ENCODE measurements around the gene DMPK. TPM values are rescaled to one million over a fixed set of nuclear protein-coding genes. Genes with fewer than 3 reads are reported as not detected.

Gene DMPK
- total and polyA plus RNA-seq, 4 donors: 16.5 to 155 (median 74.0) TPM

DNA sequence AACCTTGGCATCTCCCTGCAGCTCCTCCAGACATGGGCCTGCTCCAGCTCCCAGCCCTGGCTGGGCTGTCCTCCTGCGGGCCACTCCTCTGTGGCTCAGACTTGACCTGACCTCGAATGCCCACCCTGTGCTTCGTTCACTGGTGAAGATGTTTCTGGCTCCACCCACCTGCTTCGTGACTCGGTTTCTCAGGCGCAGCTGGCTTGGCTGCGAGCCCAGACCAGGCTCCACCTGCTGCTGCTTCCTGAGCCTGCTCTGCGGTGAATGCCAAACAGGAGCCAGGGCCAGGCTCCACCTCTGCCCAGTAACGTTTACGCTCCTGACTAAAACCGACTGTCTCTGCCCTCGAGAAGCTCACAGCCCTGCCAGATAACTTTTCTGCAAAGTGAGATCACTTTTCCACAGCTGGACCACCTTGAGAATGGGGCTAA lies 41.8 kb upstream of the DMPK start:
- Histone ChIP-seq H3K36me3 (ENCODE audit: control insufficient read depth, insufficient read depth, low read length) (peaks cover 95% of the 10 kb centered on the region), H3K4me1 (ENCODE audit: control insufficient read depth, insufficient read depth, low read length) (no peaks in the 10 kb centered on the region), H3K9me3 (ENCODE audit: control insufficient read depth, insufficient read depth, low read length) (no peaks in the 10 kb centered on the region), H3K27ac (ENCODE audit: low read depth, low read length) (no peak overlapping the region), H3K27me3 (ENCODE audit: control insufficient read depth, insufficient read depth, low read length) (no peaks in the 10 kb centered on the region), H3K4me3 (ENCODE audit: low read depth, low read length) (no peak overlapping the region)
- peak in 2 of 6 donors; percentile 26 to 42 for DNase-seq (ENCODE audit: low read depth in 4 of 6, low spot score in 6 of 6)
- 50% methylated on average over 12 of the region's 12 CpGs for WGBS (ENCODE audit: insufficient coverage)

DNA sequence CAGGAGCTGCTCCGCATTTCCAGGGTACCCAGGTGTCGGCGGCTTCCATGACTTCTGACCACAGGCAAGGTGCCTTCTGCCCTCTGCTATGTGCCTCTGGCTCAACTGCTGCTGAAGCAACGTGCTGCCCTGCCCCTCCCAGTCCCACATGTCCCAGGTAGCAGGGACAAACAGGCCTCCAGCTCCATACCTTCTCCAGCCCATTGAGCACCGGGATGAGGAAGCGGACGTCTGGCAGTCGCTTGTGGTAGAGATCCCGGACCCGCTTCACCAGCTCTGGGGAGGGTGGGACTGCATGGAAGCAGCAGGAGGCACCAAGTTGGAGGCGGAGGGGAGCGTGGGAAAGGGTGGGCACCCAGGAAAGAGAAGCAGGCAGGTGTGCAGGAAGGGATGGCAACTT lies 40.9 kb upstream of the DMPK start:
- Histone ChIP-seq H3K36me3 (ENCODE audit: control insufficient read depth, insufficient read depth, low read length) (peaks cover 94% of the 10 kb centered on the region), H3K4me1 (ENCODE audit: control insufficient read depth, insufficient read depth, low read length) (no peaks in the 10 kb centered on the region), H3K4me3 (ENCODE audit: low read depth, low read length) (no peak overlapping the region), H3K27ac (ENCODE audit: low read depth, low read length) (no peak overlapping the region), H3K9me3 (ENCODE audit: control insufficient read depth, insufficient read depth, low read length) (no peaks in the 10 kb centered on the region), H3K27me3 (ENCODE audit: control insufficient read depth, insufficient read depth, low read length) (no peaks in the 10 kb centered on the region)
- DNase-seq (ENCODE audit: low read depth in 4 of 6, low spot score in 6 of 6): no peak
- 96% methylated on average over 12 of the region's 12 CpGs for WGBS (ENCODE audit: insufficient coverage)

DNA sequence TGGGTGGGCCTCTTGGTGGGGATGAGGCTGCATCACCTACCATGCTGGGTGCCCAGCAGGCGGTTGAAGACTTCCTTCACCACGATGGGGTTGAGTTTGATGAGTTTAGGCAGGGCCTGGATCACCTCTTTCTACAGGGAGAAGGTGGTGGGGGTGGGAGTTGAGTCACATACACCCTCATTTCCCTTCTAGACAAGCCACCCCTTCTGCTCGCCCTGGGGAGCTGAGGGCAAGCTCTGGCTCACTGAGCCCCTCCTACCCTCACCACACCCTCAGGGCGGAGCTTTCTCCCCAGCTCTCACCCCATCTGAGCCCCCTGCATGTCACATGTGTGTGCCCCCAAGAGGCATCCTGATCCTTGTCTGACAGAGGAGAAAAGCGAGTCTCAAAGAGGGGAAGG lies 40.4 kb upstream of the DMPK start:
- no peaks in the 10 kb centered on the region for H3K9me3 ChIP-seq (ENCODE audit: control insufficient read depth, insufficient read depth, low read length)
- DNase-seq (ENCODE audit: low read depth in 4 of 6, low spot score in 6 of 6): no peak
- H3K27me3 ChIP-seq (ENCODE audit: control insufficient read depth, insufficient read depth, low read length): no peaks in the 10 kb centered on the region
- peaks cover 94% of the 10 kb centered on the region for H3K36me3 ChIP-seq (ENCODE audit: control insufficient read depth, insufficient read depth, low read length)
- no peak overlapping the region for H3K4me3 ChIP-seq (ENCODE audit: low read depth, low read length)
- peaks cover 1% of the 10 kb centered on the region for H3K4me1 ChIP-seq (ENCODE audit: control insufficient read depth, insufficient read depth, low read length)
- 96% methylated on average over 3 of the region's 5 CpGs for WGBS (ENCODE audit: insufficient coverage)
- H3K27ac ChIP-seq (ENCODE audit: low read depth, low read length): no peak overlapping the region

DNA sequence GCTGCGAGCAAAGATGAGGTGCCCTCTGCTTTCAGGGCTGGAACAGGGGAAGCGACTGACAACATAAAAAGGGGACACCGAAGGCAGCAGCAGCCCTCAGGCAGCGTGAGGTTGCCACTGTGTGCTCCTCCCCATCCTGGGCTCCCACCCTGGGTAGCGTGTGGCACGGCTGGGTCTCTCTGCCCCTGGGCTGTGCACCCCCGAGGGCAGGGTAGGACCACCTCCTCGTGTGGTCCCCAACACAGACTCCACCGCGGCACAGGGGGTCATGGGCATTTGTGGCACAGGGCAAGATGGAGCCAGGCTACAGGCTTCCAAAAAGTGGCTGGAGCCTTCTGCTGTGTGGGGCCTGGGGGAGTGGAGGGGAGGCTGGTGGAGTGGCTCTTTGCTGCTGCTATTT lies 39.3 kb upstream of the DMPK start:
- WGBS (ENCODE audit: insufficient coverage): 87% methylated on average over 10 of the region's 10 CpGs
- Histone ChIP-seq H3K4me1 (ENCODE audit: control insufficient read depth, insufficient read depth, low read length) (peaks cover 13% of the 10 kb centered on the region), H3K9me3 (ENCODE audit: control insufficient read depth, insufficient read depth, low read length) (no peaks in the 10 kb centered on the region), H3K27me3 (ENCODE audit: control insufficient read depth, insufficient read depth, low read length) (no peaks in the 10 kb centered on the region), H3K36me3 (ENCODE audit: control insufficient read depth, insufficient read depth, low read length) (peaks cover 89% of the 10 kb centered on the region), H3K4me3 (ENCODE audit: low read depth, low read length) (no peak overlapping the region), H3K27ac (ENCODE audit: low read depth, low read length) (no peak overlapping the region)
- no peak for DNase-seq (ENCODE audit: low read depth in 4 of 6, low spot score in 6 of 6)

DNA sequence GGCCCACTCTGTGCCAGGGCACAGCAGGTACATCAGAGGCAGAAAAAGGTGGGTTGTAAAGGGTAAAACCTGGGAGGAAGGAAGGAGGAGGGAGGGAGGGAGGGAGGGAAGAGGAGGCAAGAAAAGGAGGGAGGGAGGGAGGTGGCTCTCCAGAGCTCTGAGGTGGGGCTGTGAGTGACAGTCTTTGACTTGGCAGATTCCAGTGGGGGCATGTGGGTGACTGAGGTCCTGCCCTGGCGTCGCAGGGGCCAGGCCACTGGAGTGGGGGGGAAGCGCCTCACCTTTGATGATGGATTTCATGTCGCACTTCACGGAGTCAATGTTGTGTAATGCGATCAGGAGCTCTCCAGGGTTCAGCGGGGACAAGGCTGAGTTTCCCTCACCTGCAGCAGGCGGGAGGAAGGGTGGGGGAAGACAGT lies 38.8 kb upstream of the DMPK start:
- 93% methylated on average over 8 of the region's 8 CpGs for WGBS (ENCODE audit: insufficient coverage)
- DNase-seq (ENCODE audit: low read depth in 4 of 6, low spot score in 6 of 6): no peak

DNA sequence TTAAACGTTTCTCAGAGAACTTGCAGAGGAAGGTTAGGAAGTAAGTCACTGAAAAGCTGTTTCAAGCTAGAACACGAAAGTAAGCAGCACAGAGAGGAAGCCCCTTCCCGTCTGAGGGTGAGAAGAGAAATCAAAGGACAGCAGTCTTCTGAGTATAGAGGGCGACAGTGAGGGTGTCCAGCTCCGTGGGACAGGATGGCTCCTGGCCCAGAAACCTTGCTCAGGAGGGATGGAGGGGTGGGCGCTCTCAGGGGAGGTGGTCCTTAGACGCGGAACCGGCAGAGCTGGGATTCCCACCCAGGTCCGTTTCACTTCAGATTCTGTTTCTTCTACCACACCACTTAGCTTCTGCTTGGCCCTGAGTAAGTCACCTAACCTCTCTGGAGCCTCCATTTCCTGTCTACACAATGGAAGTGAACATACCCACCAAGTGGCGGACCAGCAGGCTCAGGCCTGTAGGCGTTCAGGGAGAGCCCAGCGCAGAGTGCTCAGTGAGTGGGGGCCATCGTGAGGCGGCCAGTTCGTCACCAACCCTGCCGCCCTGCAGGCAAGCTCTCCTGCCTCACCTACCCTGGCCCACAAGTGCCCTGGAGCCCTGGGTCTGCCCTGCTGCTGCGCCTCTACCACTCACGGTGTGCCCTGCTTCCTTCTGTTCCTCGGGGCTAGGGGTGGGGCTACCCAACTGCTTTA lies 38.3 kb upstream of the DMPK start:
- WGBS (ENCODE audit: insufficient coverage): 89% methylated on average over 16 of the region's 20 CpGs
- Histone ChIP-seq H3K27ac (ENCODE audit: low read depth, low read length) (no peak overlapping the region), H3K9me3 (ENCODE audit: control insufficient read depth, insufficient read depth, low read length) (no peaks in the 10 kb centered on the region), H3K4me1 (ENCODE audit: control insufficient read depth, insufficient read depth, low read length) (peaks cover 23% of the 10 kb centered on the region), H3K4me3 (ENCODE audit: low read depth, low read length) (no peak overlapping the region), H3K36me3 (ENCODE audit: control insufficient read depth, insufficient read depth, low read length) (peaks cover 83% of the 10 kb centered on the region), H3K27me3 (ENCODE audit: control insufficient read depth, insufficient read depth, low read length) (no peaks in the 10 kb centered on the region)
- no peak for DNase-seq (ENCODE audit: low read depth in 4 of 6, low spot score in 6 of 6)

More for the DNA sequence above, 38.8 kb upstream of the DMPK start:
- H3K27ac ChIP-seq (ENCODE audit: low read depth, low read length): no peak overlapping the region
- H3K4me3 ChIP-seq (ENCODE audit: low read depth, low read length): no peak overlapping the region
- H3K4me1 ChIP-seq (ENCODE audit: control insufficient read depth, insufficient read depth, low read length): peaks cover 17% of the 10 kb centered on the region
- H3K9me3 ChIP-seq (ENCODE audit: control insufficient read depth, insufficient read depth, low read length): no peaks in the 10 kb centered on the region
- H3K27me3 ChIP-seq (ENCODE audit: control insufficient read depth, insufficient read depth, low read length): no peaks in the 10 kb centered on the region
- peaks cover 88% of the 10 kb centered on the region for H3K36me3 ChIP-seq (ENCODE audit: control insufficient read depth, insufficient read depth, low read length)

DNA sequence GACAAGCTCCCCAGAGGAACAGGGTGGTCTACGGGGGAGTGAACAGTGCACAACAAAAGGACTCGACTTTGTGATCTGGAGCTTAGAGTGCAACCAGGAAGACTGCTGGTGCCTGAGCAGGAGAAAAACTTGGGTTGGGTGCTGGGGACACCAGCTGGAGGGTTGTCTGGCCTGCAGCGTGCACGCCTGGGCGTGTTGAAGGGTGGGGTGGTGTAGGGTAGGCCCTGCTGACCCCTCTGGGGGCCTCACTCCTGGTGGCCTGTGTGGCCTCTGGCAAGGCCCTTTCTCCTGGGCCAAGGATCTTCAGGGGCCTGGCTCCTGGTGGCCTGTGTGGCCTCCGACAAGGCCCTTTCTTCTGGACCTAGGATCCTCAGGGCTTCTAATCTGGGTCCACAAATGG lies 37.5 kb upstream of the DMPK start:
- no peaks in the 10 kb centered on the region for H3K27me3 ChIP-seq (ENCODE audit: control insufficient read depth, insufficient read depth, low read length)
- no peak overlapping the region for H3K27ac ChIP-seq (ENCODE audit: low read depth, low read length)
- H3K9me3 ChIP-seq (ENCODE audit: control insufficient read depth, insufficient read depth, low read length): no peaks in the 10 kb centered on the region
- WGBS (ENCODE audit: insufficient coverage): 94% methylated on average over 5 of the region's 6 CpGs
- DNase-seq (ENCODE audit: low read depth in 4 of 6, low spot score in 6 of 6): no peak
- peaks cover 29% of the 10 kb centered on the region for H3K4me1 ChIP-seq (ENCODE audit: control insufficient read depth, insufficient read depth, low read length)
- peaks cover 77% of the 10 kb centered on the region for H3K36me3 ChIP-seq (ENCODE audit: control insufficient read depth, insufficient read depth, low read length)
- no peak overlapping the region for H3K4me3 ChIP-seq (ENCODE audit: low read depth, low read length)

DNA sequence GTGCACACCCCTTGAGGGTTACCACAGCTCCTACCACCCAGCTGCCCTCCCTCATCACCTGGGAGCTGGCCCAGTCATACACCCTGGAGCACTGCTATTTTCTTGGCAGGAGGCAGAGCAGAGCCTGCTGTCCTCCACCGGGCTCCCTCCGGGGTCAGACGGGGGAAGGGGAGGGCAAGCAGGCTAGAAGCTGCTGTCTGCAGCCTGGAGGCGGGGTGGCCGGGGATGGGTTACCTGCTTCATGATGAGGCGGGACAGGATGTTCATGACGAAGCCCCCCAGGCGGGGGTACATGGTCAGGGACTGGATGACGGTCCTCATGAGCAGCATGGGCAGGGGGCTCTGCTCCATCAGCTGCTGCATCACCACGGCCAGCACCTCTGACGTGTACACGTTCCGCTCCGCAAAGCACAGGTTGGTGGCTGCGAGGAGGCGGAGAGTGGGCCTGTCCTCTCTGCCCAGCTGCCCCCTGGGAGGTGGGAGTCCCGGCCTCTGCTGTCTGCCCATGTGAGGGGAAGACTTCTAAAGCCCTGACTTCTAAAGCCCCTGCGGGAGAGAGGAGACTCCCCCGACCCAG lies 35.5 kb upstream of the DMPK start:
- H3K27ac ChIP-seq (ENCODE audit: low read depth, low read length): no peak overlapping the region
- H3K4me1 ChIP-seq (ENCODE audit: control insufficient read depth, insufficient read depth, low read length): peaks cover 33% of the 10 kb centered on the region
- H3K9me3 ChIP-seq (ENCODE audit: control insufficient read depth, insufficient read depth, low read length): no peaks in the 10 kb centered on the region
- no peak for DNase-seq (ENCODE audit: low read depth in 4 of 6, low spot score in 6 of 6)
- peaks cover 68% of the 10 kb centered on the region for H3K36me3 ChIP-seq (ENCODE audit: control insufficient read depth, insufficient read depth, low read length)
- H3K4me3 ChIP-seq (ENCODE audit: low read depth, low read length): no peak overlapping the region
- no peaks in the 10 kb centered on the region for H3K27me3 ChIP-seq (ENCODE audit: control insufficient read depth, insufficient read depth, low read length)
- 65% methylated on average over 12 of the region's 19 CpGs for WGBS (ENCODE audit: insufficient coverage)

DNA sequence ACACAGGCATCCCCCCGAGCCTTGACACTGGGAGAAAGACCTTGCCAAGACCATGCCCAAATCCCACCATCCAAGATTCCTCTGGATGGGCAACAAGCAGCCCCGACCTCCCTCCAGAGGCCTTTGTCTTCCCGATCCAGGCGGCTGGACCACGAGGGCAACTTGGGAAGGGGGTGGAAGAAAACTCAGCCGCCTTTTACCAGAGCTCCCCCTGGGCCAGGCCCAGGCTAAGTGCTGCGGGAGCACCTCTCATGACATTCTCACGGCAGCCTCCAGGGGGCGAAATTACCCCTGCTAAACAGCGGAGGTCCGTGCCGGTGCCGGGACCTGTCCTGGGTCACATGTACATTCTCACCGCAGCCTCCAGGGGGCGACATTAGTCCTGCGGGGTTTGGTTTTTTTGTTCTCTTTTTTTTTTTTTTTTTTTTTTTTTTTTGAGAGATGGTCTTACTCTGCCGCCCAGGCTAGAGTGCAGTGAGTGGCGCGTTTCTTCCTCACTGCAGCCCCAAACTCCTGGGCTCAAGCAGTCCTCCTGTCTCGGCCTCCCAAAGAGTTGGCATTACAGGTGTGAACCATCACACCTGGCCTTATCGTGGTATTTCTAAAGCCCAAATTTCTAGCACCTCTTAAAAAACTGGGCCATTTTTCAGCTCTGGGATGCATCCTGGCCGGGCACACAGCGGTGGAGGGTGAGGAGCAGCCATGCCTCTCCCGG lies 34.9 kb upstream of the DMPK start:
- Histone ChIP-seq H3K27me3 (ENCODE audit: control insufficient read depth, insufficient read depth, low read length) (no peaks in the 10 kb centered on the region), H3K36me3 (ENCODE audit: control insufficient read depth, insufficient read depth, low read length) (peaks cover 62% of the 10 kb centered on the region), H3K9me3 (ENCODE audit: control insufficient read depth, insufficient read depth, low read length) (no peaks in the 10 kb centered on the region), H3K27ac (ENCODE audit: low read depth, low read length) (no peak overlapping the region), H3K4me1 (ENCODE audit: control insufficient read depth, insufficient read depth, low read length) (peaks cover 33% of the 10 kb centered on the region), H3K4me3 (ENCODE audit: low read depth, low read length) (no peak overlapping the region)
- DNase-seq (ENCODE audit: low read depth in 4 of 6, low spot score in 6 of 6): peak in 5 of 6 donors; percentile 56 to 93 (median 68)
- WGBS (ENCODE audit: insufficient coverage): 20% methylated on average over 21 of the region's 24 CpGs

Data from spinal cord (tissue), 10 donors.